Upper lobe of right lung (tissue), 1 donor: ENCODE data around the gene HACD2. TPM values are rescaled to one million over a fixed set of nuclear protein-coding genes. Genes with fewer than 3 reads are reported as not detected.
"Not testable (repeated sequence)": the region's sequence is repeated elsewhere in the genome, so short reads cannot be mapped to it uniquely, and the experiment has no call there.

Experiments used
- ATAC-seq: fragments of 200-7000 bp; cut with Tn5 transposase; one replicate; pipeline ENCODE4 v1.9.1; 2020; ENCODE audit warnings: mild to moderate bottlenecking, moderate library complexity
- DNase-seq: peaks from one replicate; pipeline ENCODE4 v3.0.0-alpha.2; 2020
- H3K27ac ChIP-seq: fragments of 200-600 bp; one replicate; pipeline ENCODE4 v1.8.0; 2022
- H3K27me3 ChIP-seq: fragments of 200-600 bp; one replicate; pipeline ENCODE4 v1.8.0; 2022; ENCODE audit warnings: mild to moderate bottlenecking
- H3K36me3 ChIP-seq: fragments of 200-600 bp; one replicate; pipeline ENCODE4 v1.8.0; 2022
- H3K4me1 ChIP-seq: fragments of 200-600 bp; one replicate; pipeline ENCODE4 v1.8.0; 2022
- H3K4me3 ChIP-seq: fragments of 200-600 bp; one replicate; pipeline ENCODE4 v1.8.0; 2022; ENCODE audit warnings: mild to moderate bottlenecking
- H3K9me3 ChIP-seq: fragments of 200-600 bp; one replicate; pipeline ENCODE4 v1.8.0; 2022
- CTCF ChIP-seq: fragments of 200-600 bp; IDR thresholded peaks from one replicate; pipeline ENCODE4 v1.8.0; 2022; ENCODE audit warnings: antibody characterized with exemption
- intact Hi-C: fragments of 100-400 bp; cut with DNase I; formaldehyde crosslinking; loops from one replicate; pipeline ENCODE4 v1.11.0; 2022
- total RNA-seq: library from RNA; stranded (reverse); fragmentation: NEBNext Ultra II Directional; extraction: Animal tissue kit (Norgen Biotek cat#: 25700); gene quantifications from one replicate; pipeline ENCODE4 v1.2.1, GENCODE V29; 2021
- donor health status: DM: no; HTN: yes; CAD: no; lungs with severe emphysema.

The HACD2 gene
- total RNA-seq, 1 donor from 2014 or later = 47.2 TPM

- Histone ChIP-seq H3K4me1 (peaks cover 24% of the 10 kb centered on the region), H3K9me3 (no peaks in the 10 kb centered on the region), H3K27ac (peak overlapping the region; percentile 21), H3K27me3 (no peaks in the 10 kb centered on the region), H3K36me3 (peaks cover 41% of the 10 kb centered on the region), H3K4me3 (peak overlapping the region; percentile 8)
- peak; percentile 28 for ATAC-seq
- intact Hi-C loops = no loop called here
- TF ChIP-seq CTCF = no peak
- no peak for DNase-seq
Measured at GRCh38 chr3:123618076-123618708, 33.3 kb upstream of the HACD2 start.

- no peak for TF ChIP-seq CTCF
- Histone ChIP-seq H3K36me3 (peaks cover 48% of the 10 kb centered on the region), H3K4me3 (no peak overlapping the region), H3K9me3 (no peaks in the 10 kb centered on the region), H3K27ac (no peak overlapping the region), H3K27me3 (no peaks in the 10 kb centered on the region), H3K4me1 (peaks cover 24% of the 10 kb centered on the region)
- ATAC-seq (no peak), DNase-seq (no peak)
- intact Hi-C loops = no loop called here
Measured at GRCh38 chr3:123616593-123616992, 31.7 kb upstream of the HACD2 start.

- Histone ChIP-seq H3K36me3 (peaks cover 50% of the 10 kb centered on the region), H3K4me3 (no peak overlapping the region), H3K27ac (no peak overlapping the region), H3K27me3 (no peaks in the 10 kb centered on the region), H3K9me3 (no peaks in the 10 kb centered on the region), H3K4me1 (peaks cover 8% of the 10 kb centered on the region)
- intact Hi-C loops = no loop called here
- ATAC-seq (no peak), DNase-seq (no peak)
- no peak for TF ChIP-seq CTCF
Measured at GRCh38 chr3:123613543-123613942, 28.7 kb upstream of the HACD2 start.

- H3K4me3 ChIP-seq, ATAC-seq, H3K27me3 ChIP-seq, H3K9me3 ChIP-seq, H3K27ac ChIP-seq, H3K4me1 ChIP-seq, DNase-seq, intact Hi-C loops: not testable (repeated sequence)
- peaks cover 44% of the 10 kb centered on the region for H3K36me3 ChIP-seq
Measured at GRCh38 chr3:123611674-123612073, 26.8 kb upstream of the HACD2 start.

- H3K4me1 ChIP-seq = no peaks in the 10 kb centered on the region
Measured at GRCh38 chr3:123611082-123611481, 26.2 kb upstream of the HACD2 start.

GRCh38 chr3:123610331-123610730 lies 25.5 kb upstream of the HACD2 start:
- intact Hi-C loops = no loop called here
- ATAC-seq (no peak), DNase-seq (no peak)
- Histone ChIP-seq H3K27me3 (no peaks in the 10 kb centered on the region), H3K4me1 (no peaks in the 10 kb centered on the region), H3K36me3 (peaks cover 37% of the 10 kb centered on the region), H3K4me3 (no peak overlapping the region), H3K27ac (no peak overlapping the region), H3K9me3 (no peaks in the 10 kb centered on the region)
- no peak for TF ChIP-seq CTCF

More at GRCh38 chr3:123611082-123611481, 26.2 kb upstream of the HACD2 start:
- intact Hi-C loops = no loop called here
- Histone ChIP-seq H3K4me3 (no peak overlapping the region), H3K9me3 (no peaks in the 10 kb centered on the region), H3K27me3 (no peaks in the 10 kb centered on the region), H3K27ac (no peak overlapping the region), H3K36me3 (peaks cover 40% of the 10 kb centered on the region)
- DNase-seq (no peak), ATAC-seq (no peak)
- no peak for TF ChIP-seq CTCF
